Fibroblast of the aortic adventitia (primary cell): ENCODE measurements around the gene PAM. TPM values are rescaled to one million over a fixed set of nuclear protein-coding genes. Genes with fewer than 3 reads are reported as not detected.

Source experiments
- DNase-seq: peaks from one replicate; pipeline ENCODE4 v3.0.0-alpha.2; 2010; ENCODE audit warnings: low read depth
- H3K4me3 ChIP-seq: 2 replicates; pipeline ENCODE4 v1.5.1; 2011; ENCODE audit warnings: low read depth, mild to moderate bottlenecking, control low read depth, low read length, moderate library complexity
- CTCF ChIP-seq: IDR thresholded peaks from 2 replicates; pipeline ENCODE4 v1.5.1; 2011; ENCODE audit warnings: mild to moderate bottlenecking, low read length, control low read depth, inconsistent platforms; ENCODE audit not compliant: insufficient read depth
- total RNA-seq: library from RNA; depleted of rRNA; stranded (reverse); fragments of >200 nt; gene quantifications from 2 replicates; pipeline ENCODE4 v1.2.3, GENCODE V29; 2012; ENCODE audit warnings: low replicate concordance

The PAM gene
- total RNA-seq, 1 donor, result 528 TPM

GRCh38 chr5:102777099-102777498 lies 22.0 kb downstream of the PAM start:
- DNase-seq, result no peak
- no peak for TF ChIP-seq CTCF
- H3K4me3 ChIP-seq, result no peak overlapping the region

- peak; percentile 73 for DNase-seq
- no peak for TF ChIP-seq CTCF
- no peak overlapping the region for H3K4me3 ChIP-seq
Observed at GRCh38 chr5:102778478-102778877, 23.4 kb downstream of the PAM start.

- no peak for TF ChIP-seq CTCF
- H3K4me3 ChIP-seq, result no peak overlapping the region
- no peak for DNase-seq
Observed at GRCh38 chr5:102781359-102781758, 26.3 kb downstream of the PAM start.

GRCh38 chr5:102781786-102782185 lies 26.7 kb downstream of the PAM start:
- H3K4me3 ChIP-seq, result no peak overlapping the region
- DNase-seq, result no peak
- TF ChIP-seq CTCF, result no peak

GRCh38 chr5:102782217-102782872 lies 27.2 kb downstream of the PAM start:
- H3K4me3 ChIP-seq, result no peak overlapping the region
- no peak for TF ChIP-seq CTCF
- DNase-seq, result no peak

- no peak overlapping the region for H3K4me3 ChIP-seq
- no peak for DNase-seq
- TF ChIP-seq CTCF, result no peak
Observed at GRCh38 chr5:102787134-102787533, 32.0 kb downstream of the PAM start.

- no peak for TF ChIP-seq CTCF
- DNase-seq, result no peak
- no peak overlapping the region for H3K4me3 ChIP-seq
Observed at GRCh38 chr5:102788788-102789187, 33.7 kb downstream of the PAM start.
